Measurements from ENCODE around the gene TNFAIP8. TPM values are rescaled to one million over a fixed set of nuclear protein-coding genes. Genes with fewer than 3 reads are reported as not detected.
A peak's percentile ranks its signal among the peaks of the same experiment; 100 is the strongest.

Gene TNFAIP8
- total and polyA plus RNA-seq, 5 donors from 2014 or later = 120 to 244 (median 196) TPM

- Histone ChIP-seq H3K4me3 (ENCODE audit: low read depth, low read length) (no peak overlapping the region), H3K27ac (ENCODE audit: insufficient read depth, low read length, poor library complexity, severe bottlenecking) (peak overlapping the region; percentile 76), H3K36me3 (ENCODE audit: control insufficient read depth, insufficient read depth, low read length) (peaks cover 13% of the 10 kb centered on the region), H3K9me3 (ENCODE audit: control insufficient read depth in 2 of 2, low read length in 2 of 2) (no peaks in the 10 kb centered on the region), H3K27me3 (ENCODE audit: control insufficient read depth, insufficient read depth, low read length) (no peaks in the 10 kb centered on the region), H3K4me1 (ENCODE audit: control insufficient read depth, insufficient read depth, low read length, poor library complexity, severe bottlenecking) (peaks cover 95% of the 10 kb centered on the region)
- Mint-ChIP-seq H3K9me3 (peaks cover 0 to 2% (median 0%) of the 10 kb centered on the region in 7 donors), H3K27ac (peak overlapping the region; percentile 82 to 99 (median 83)), H3K36me3 (peaks cover 29% of the 10 kb centered on the region), H3K27me3 (no peaks in the 10 kb centered on the region), H3K4me3 (peak overlapping the region; percentile 69 to 88 (median 76)), H3K4me1 (peaks cover 51 to 98% (median 82%) of the 10 kb centered on the region in 4 donors)
- no peak for DNase-seq
- no peak for ATAC-seq (ENCODE audit: low read depth in 2 of 2)
These were observed 10.2 kb downstream of the TNFAIP8 start for GRCh38 chr5:119365847-119366539.

- Histone ChIP-seq H3K4me1 (ENCODE audit: control insufficient read depth, insufficient read depth, low read length, poor library complexity, severe bottlenecking) (peaks cover 91% of the 10 kb centered on the region), H3K36me3 (ENCODE audit: control insufficient read depth, insufficient read depth, low read length) (peaks cover 13% of the 10 kb centered on the region), H3K4me3 (ENCODE audit: low read depth, low read length) (peak overlapping the region; percentile 75), H3K27me3 (ENCODE audit: control insufficient read depth, insufficient read depth, low read length) (no peaks in the 10 kb centered on the region), H3K9me3 (ENCODE audit: control insufficient read depth in 2 of 2, low read length in 2 of 2) (no peaks in the 10 kb centered on the region), H3K27ac (ENCODE audit: insufficient read depth, low read length, poor library complexity, severe bottlenecking) (peak overlapping the region; percentile 76)
- Mint-ChIP-seq H3K4me1 (peaks cover 48 to 98% (median 82%) of the 10 kb centered on the region in 4 donors), H3K9me3 (peaks cover 0 to 2% (median 0%) of the 10 kb centered on the region in 7 donors), H3K4me3 (peak overlapping the region; percentile 69 to 87 (median 76)), H3K27ac (peak overlapping the region; percentile 82 to 99 (median 83)), H3K27me3 (no peaks in the 10 kb centered on the region), H3K36me3 (peaks cover 34% of the 10 kb centered on the region)
- no peak for DNase-seq
- ATAC-seq (ENCODE audit: low read depth in 2 of 2) = no peak
These were observed 10.7 kb downstream of the TNFAIP8 start for GRCh38 chr5:119366540-119366881.

GRCh38 chr5:119367502-119368237 is 11.9 kb downstream of the TNFAIP8 start:
- Histone ChIP-seq H3K9me3 (ENCODE audit: control insufficient read depth in 2 of 2, low read length in 2 of 2) (no peaks in the 10 kb centered on the region), H3K4me3 (ENCODE audit: low read depth, low read length) (peak overlapping the region; percentile 75), H3K27ac (ENCODE audit: insufficient read depth, low read length, poor library complexity, severe bottlenecking) (peak overlapping the region; percentile 76), H3K4me1 (ENCODE audit: control insufficient read depth, insufficient read depth, low read length, poor library complexity, severe bottlenecking) (peaks cover 80% of the 10 kb centered on the region), H3K27me3 (ENCODE audit: control insufficient read depth, insufficient read depth, low read length) (no peaks in the 10 kb centered on the region), H3K36me3 (ENCODE audit: control insufficient read depth, insufficient read depth, low read length) (peaks cover 8% of the 10 kb centered on the region)
- peak overlapping the region; percentile 82 to 99 (median 83) for H3K27ac Mint-ChIP-seq
- H3K27me3 Mint-ChIP-seq = no peaks in the 10 kb centered on the region
- H3K9me3 Mint-ChIP-seq = peaks cover 0 to 2% (median 0%) of the 10 kb centered on the region in 7 donors
- peak overlapping the region; percentile 69 to 87 (median 76) for H3K4me3 Mint-ChIP-seq
- DNase-seq (peak in 2 of 3 donors; percentile 16 to 61), ATAC-seq (ENCODE audit: low read depth in 2 of 2) (peak in 1 of 2 donors; percentile 17)
- peaks cover 42 to 89% (median 76%) of the 10 kb centered on the region in 4 donors for H3K4me1 Mint-ChIP-seq
- peaks cover 28% of the 10 kb centered on the region for H3K36me3 Mint-ChIP-seq

- peak overlapping the region; percentile 17 to 69 (median 60) for H3K4me3 Mint-ChIP-seq
- ATAC-seq (ENCODE audit: low read depth in 2 of 2) = peak; percentile 67 to 76
- H3K36me3 Mint-ChIP-seq = peaks cover 27% of the 10 kb centered on the region
- Histone ChIP-seq H3K27me3 (ENCODE audit: control insufficient read depth, insufficient read depth, low read length) (no peaks in the 10 kb centered on the region), H3K27ac (ENCODE audit: insufficient read depth, low read length, poor library complexity, severe bottlenecking) (peak overlapping the region; percentile 76), H3K36me3 (ENCODE audit: control insufficient read depth, insufficient read depth, low read length) (peaks cover 12% of the 10 kb centered on the region), H3K4me3 (ENCODE audit: low read depth, low read length) (peak overlapping the region; percentile 75), H3K9me3 (ENCODE audit: control insufficient read depth in 2 of 2, low read length in 2 of 2) (no peaks in the 10 kb centered on the region), H3K4me1 (ENCODE audit: control insufficient read depth, insufficient read depth, low read length, poor library complexity, severe bottlenecking) (peaks cover 74% of the 10 kb centered on the region)
- peaks cover 40 to 87% (median 75%) of the 10 kb centered on the region in 4 donors for H3K4me1 Mint-ChIP-seq
- DNase-seq = peak in 2 of 3 donors; percentile 43 to 86
- peaks cover 0 to 1% (median 0%) of the 10 kb centered on the region in 7 donors for H3K9me3 Mint-ChIP-seq
- no peaks in the 10 kb centered on the region for H3K27me3 Mint-ChIP-seq
- H3K27ac Mint-ChIP-seq = peak overlapping the region; percentile 49 to 99 (median 83)
These were observed 12.4 kb downstream of the TNFAIP8 start for GRCh38 chr5:119368238-119368630.

- Mint-ChIP-seq H3K4me3 (peak overlapping the region in 1 of 4 donors; percentile 63), H3K36me3 (peaks cover 29% of the 10 kb centered on the region), H3K27ac (peak overlapping the region in 1 of 3 donors; percentile 79), H3K4me1 (peaks cover 38 to 86% (median 69%) of the 10 kb centered on the region in 4 donors), H3K9me3 (no peaks in the 10 kb centered on the region), H3K27me3 (no peaks in the 10 kb centered on the region)
- no peak overlapping the region for H3K27ac ChIP-seq (ENCODE audit: insufficient read depth, low read length, poor library complexity, severe bottlenecking)
- peaks cover 6% of the 10 kb centered on the region for H3K36me3 ChIP-seq (ENCODE audit: control insufficient read depth, insufficient read depth, low read length)
- no peak for ATAC-seq (ENCODE audit: low read depth in 2 of 2)
- no peaks in the 10 kb centered on the region for H3K27me3 ChIP-seq (ENCODE audit: control insufficient read depth, insufficient read depth, low read length)
- no peak for DNase-seq
- peak overlapping the region; percentile 24 for H3K4me3 ChIP-seq (ENCODE audit: low read depth, low read length)
- no peaks in the 10 kb centered on the region for H3K9me3 ChIP-seq (ENCODE audit: control insufficient read depth in 2 of 2, low read length in 2 of 2)
- H3K4me1 ChIP-seq (ENCODE audit: control insufficient read depth, insufficient read depth, low read length, poor library complexity, severe bottlenecking) = peaks cover 58% of the 10 kb centered on the region
These were observed 14.7 kb downstream of the TNFAIP8 start for GRCh38 chr5:119370486-119370885.

GRCh38 chr5:119371146-119371545 is 15.3 kb downstream of the TNFAIP8 start:
- Mint-ChIP-seq H3K4me3 (no peak overlapping the region), H3K36me3 (peaks cover 29% of the 10 kb centered on the region), H3K4me1 (peaks cover 33 to 81% (median 63%) of the 10 kb centered on the region in 4 donors), H3K27me3 (no peaks in the 10 kb centered on the region), H3K9me3 (no peaks in the 10 kb centered on the region), H3K27ac (peak overlapping the region; percentile 16 to 79 (median 20))
- H3K4me1 ChIP-seq (ENCODE audit: control insufficient read depth, insufficient read depth, low read length, poor library complexity, severe bottlenecking) = peaks cover 51% of the 10 kb centered on the region
- no peak for ATAC-seq (ENCODE audit: low read depth in 2 of 2)
- no peaks in the 10 kb centered on the region for H3K27me3 ChIP-seq (ENCODE audit: control insufficient read depth, insufficient read depth, low read length)
- DNase-seq = no peak
- no peak overlapping the region for H3K27ac ChIP-seq (ENCODE audit: insufficient read depth, low read length, poor library complexity, severe bottlenecking)
- H3K4me3 ChIP-seq (ENCODE audit: low read depth, low read length) = peak overlapping the region; percentile 3
- no peaks in the 10 kb centered on the region for H3K9me3 ChIP-seq (ENCODE audit: control insufficient read depth in 2 of 2, low read length in 2 of 2)
- peaks cover 6% of the 10 kb centered on the region for H3K36me3 ChIP-seq (ENCODE audit: control insufficient read depth, insufficient read depth, low read length)

- H3K36me3 Mint-ChIP-seq = peaks cover 30% of the 10 kb centered on the region
- Histone ChIP-seq H3K4me1 (ENCODE audit: control insufficient read depth, insufficient read depth, low read length, poor library complexity, severe bottlenecking) (peaks cover 39% of the 10 kb centered on the region), H3K27ac (ENCODE audit: insufficient read depth, low read length, poor library complexity, severe bottlenecking) (no peak overlapping the region), H3K9me3 (ENCODE audit: control insufficient read depth in 2 of 2, low read length in 2 of 2) (no peaks in the 10 kb centered on the region), H3K4me3 (ENCODE audit: low read depth, low read length) (no peak overlapping the region), H3K36me3 (ENCODE audit: control insufficient read depth, insufficient read depth, low read length) (peaks cover 10% of the 10 kb centered on the region), H3K27me3 (ENCODE audit: control insufficient read depth, insufficient read depth, low read length) (no peaks in the 10 kb centered on the region)
- H3K4me1 Mint-ChIP-seq = peaks cover 34 to 79% (median 56%) of the 10 kb centered on the region in 4 donors
- ATAC-seq (ENCODE audit: low read depth in 2 of 2) = no peak
- peak overlapping the region in 1 of 3 donors; percentile 9 for H3K27ac Mint-ChIP-seq
- no peak for DNase-seq
- no peaks in the 10 kb centered on the region for H3K9me3 Mint-ChIP-seq
- no peaks in the 10 kb centered on the region for H3K27me3 Mint-ChIP-seq
- H3K4me3 Mint-ChIP-seq = peak overlapping the region in 2 of 4 donors; percentile 2 to 62
These were observed 17.6 kb downstream of the TNFAIP8 start for GRCh38 chr5:119373449-119373858.
